GM19240 (cell line): ENCODE results near the gene FAP.

Experiments
- DNase-seq: peaks from one replicate; pipeline ENCODE4 v3.0.0; 2011; ENCODE audit warnings: low spot score; ENCODE audit not compliant: insufficient read length

Gene FAP, protein sequence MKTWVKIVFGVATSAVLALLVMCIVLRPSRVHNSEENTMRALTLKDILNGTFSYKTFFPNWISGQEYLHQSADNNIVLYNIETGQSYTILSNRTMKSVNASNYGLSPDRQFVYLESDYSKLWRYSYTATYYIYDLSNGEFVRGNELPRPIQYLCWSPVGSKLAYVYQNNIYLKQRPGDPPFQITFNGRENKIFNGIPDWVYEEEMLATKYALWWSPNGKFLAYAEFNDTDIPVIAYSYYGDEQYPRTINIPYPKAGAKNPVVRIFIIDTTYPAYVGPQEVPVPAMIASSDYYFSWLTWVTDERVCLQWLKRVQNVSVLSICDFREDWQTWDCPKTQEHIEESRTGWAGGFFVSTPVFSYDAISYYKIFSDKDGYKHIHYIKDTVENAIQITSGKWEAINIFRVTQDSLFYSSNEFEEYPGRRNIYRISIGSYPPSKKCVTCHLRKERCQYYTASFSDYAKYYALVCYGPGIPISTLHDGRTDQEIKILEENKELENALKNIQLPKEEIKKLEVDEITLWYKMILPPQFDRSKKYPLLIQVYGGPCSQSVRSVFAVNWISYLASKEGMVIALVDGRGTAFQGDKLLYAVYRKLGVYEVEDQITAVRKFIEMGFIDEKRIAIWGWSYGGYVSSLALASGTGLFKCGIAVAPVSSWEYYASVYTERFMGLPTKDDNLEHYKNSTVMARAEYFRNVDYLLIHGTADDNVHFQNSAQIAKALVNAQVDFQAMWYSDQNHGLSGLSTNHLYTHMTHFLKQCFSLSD

DNA sequence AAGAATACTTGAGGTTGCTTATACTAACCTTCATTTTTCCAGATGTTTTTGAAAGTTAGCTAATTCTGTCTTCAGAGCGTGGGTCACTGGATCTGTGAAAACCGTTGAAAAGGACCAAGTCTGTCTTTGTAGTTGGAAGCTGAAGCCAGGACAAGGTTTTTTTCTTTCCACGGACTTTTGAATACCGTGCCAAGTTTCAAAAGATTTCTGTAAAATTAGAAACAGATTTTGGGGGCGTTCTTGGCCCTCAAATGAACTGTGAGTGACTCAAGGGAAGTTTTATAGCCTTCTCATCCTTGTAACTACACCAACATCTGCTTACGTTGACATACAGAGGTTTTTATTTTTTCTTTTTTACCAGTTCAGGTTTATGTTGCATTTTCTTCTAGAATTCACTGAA lies at the start of gene FAP:
Gene FAP, minus strand, starts transcription at position 152 of the 400 bp plus-strand sequence. Its CDS starts 118 bp downstream, at position 34.
- no peak for DNase-seq

DNA sequence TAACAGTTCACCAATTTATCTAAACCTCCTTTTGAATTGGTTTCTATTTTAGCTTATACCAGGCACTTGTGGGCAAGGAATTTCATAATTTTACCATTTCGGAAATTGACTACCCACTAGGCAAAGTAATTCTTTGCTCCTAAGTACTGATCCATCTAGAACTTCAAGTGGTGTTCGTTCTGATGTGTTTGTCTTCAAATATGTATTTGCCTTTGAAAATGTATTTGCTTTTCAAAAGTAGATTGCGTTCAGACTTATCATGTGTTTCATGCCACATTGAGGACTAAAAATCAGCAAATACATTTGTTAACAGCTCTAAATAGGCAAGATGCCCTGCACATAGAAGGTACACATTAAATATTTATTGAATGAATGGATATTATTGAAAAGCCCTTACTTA lies 48.5 kb upstream of the FAP start:
- DNase-seq, result no peak

DNA sequence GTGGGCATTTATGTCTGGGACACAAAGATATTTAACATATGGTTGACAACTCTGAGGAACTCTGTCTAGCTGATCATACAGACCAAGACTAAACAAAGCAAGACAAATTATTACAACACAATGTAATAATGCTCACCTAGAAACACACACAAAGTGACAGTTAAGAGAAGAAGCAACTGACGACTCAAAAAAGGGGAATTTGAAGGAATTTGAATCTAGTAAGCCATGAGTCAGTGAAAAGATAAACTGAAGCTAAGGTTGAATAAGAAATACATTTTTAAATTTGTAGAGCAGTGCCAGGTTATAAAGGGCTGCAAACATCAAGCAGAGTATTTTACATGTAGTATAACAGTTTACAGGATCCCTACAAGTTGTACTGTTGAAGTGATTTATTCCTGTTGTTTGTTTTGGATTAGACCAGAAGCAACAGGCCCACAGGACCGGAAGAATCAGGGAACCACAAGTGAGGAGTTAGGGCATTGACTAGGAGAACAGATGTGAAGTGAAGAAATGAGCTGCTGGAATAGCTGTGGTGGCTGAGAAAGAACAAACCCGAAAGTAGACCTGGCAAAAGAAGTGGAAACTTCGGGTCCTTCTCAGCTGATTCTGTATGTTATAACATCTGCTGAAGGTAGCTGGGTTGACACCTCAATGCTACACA lies 39.6 kb upstream of the FAP start:
- DNase-seq, result no peak

DNA sequence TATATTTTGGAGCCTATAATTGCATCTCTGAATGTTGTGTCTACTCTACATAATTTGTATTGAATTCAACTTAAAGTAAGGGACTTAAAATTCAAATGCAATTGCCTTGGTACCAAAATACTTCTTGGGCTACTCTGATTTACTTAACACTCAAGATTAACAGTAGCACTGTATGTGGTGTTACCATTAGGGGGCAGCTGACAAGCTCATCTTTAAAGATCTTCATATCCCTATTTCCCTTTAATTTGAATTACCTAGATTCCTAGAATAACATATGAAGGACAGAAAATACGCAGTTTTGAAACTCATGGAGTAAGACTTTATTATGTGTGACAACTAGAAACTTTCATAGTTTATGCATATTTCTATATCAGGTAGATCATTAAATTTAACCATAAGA lies 37.4 kb upstream of the FAP start:
- no peak for DNase-seq

DNA sequence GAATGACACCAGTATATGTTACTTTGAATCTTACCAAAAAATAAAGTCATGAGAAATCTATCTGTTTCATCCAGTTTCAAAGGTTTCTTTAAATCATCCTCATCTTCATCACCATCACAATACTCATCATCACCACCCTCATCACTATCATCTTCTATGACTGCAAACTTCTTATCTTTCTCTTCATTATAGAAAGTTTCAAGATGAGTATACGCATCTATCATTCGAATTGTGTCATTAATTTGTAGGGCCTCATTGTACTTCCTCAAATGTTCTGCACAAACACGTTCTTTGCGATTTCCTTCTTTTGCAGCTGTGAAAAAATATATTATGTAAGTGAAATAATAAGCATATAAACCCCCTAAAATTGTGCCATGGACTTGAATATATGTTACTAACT lies 34.1 kb upstream of the FAP start:
- no peak for DNase-seq

DNA sequence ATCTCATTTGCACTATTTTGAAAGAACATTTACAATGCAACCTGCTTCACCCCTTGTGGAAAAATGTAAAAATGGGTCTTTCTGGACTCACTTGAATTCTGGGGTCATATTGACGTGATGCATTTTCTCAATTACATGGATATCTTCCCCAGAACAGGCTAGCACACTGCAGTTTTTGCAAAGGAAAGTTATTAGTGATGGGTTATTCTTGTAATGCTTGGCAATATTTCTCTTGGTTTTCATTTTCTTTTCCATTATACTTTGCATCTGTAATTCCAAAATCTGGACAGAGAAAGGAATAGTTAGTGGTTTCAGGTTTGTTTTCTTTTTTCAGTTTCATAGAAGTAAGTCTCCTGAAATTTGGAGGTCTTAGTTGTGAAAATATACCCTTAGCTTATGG lies 24.8 kb upstream of the FAP start:
- DNase-seq, result no peak

DNA sequence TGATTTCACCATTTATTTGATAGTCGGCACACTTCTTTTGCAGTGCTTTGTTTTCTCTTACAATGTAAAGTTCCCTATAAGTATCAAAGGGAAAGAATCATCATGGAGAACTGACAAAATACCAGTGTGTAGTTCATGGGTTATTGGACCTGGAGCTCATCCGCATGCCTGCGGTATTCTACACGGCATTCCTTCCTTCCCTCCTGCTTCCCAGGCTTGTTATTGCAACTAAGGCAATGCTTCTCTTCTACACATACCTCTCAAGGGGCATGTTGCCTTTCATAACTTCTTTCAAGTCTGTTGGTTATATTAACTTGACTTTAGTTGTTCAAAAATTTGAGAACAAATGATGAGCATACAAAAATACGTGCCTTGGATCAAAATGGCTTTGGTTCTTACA lies 24.3 kb upstream of the FAP start:
- DNase-seq, result no peak

DNA sequence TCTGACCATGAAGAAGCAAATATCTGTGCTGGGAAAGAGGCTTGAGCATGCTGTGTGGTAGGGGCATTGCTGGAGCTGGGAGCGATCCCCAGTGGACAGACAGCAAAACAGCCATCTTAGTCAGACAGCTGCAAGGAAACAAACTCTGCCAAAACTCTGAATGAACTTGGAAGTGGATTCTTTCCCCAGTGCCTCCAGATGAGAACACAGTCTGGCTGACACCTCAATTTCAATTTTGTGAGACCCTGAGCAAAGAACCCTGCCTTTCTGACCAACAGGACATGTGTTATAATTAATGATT lies 23.2 kb upstream of the FAP start:
- DNase-seq, result no peak

DNA sequence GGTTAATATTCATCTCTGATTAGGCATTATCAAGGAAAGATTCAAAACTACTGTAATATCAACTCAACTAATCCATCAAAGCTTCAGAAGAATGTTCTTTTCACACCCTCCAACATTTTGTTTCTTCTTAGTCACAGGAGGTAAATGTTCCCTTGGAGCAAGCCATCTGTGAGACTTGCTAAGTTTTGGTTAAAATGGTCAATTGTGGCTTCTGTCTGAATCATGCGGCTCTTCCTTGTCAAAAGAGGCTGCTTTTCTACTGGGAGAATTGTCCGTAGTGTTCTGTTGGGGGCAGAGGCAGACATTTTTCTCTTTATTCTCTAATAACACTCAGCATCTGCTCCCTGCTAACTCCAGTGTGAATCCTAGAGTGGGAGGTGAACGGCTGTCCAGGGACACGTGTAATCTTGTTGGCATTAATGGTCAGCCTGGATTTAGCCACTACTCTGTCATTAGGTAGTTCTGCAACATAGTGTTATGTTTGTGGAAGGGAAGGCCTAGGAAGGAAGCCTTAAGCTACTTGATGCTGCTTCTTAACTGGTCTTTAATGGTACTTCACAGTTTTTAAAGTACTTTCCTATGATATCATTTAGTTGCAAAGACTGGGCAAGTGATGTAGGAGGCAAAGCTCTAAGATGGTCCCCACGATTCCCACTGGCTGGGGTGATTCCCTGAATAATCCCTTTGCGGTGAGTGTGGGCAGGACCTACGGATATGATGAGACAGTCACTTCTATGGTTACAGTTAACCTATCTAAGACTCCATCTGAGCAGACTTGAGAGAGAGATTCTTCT lies 22.6 kb upstream of the FAP start:
- DNase-seq, result no peak

DNA sequence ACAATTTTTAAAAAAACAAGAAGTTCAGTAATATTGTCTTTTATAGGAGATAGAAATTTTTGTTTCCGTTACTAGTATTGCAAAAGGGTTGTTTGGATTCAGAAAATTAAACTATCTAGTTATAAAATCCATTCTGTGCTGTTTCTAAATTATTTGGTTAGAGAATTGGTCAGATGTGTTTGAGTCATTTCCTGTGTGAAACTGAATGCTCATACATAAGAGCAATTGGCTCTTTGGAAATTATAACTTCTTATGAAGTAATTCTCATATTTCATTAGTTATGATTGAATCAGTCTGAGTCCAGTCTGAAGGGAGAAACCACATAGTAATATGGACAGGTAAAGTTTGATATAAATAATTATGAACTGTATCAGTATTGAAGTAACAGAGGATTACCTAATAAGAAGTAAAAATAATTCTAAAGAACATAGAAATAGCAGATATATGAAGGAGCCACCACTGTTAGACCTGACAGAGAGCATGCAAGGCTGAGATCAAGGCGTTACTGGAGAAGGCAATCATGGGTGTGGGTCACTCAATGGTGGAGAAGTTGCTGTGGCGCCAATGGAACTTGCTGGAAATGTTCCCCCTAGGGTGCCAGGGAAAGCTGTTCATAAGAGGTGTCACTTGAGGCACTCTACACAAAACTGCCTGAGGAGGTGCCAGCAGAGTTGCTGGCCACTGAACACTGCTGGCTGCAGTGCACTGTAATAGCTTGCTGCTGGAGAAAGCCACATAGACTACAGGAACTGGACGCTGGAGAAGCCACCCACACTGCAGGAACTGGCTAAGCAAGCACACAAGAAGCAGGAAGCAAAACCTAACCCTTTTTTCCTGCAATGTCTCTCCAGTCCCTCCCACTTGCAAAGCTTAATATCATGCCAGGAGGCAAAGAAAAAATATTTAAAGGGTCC lies 18.0 kb upstream of the FAP start:
- no peak for DNase-seq

DNA sequence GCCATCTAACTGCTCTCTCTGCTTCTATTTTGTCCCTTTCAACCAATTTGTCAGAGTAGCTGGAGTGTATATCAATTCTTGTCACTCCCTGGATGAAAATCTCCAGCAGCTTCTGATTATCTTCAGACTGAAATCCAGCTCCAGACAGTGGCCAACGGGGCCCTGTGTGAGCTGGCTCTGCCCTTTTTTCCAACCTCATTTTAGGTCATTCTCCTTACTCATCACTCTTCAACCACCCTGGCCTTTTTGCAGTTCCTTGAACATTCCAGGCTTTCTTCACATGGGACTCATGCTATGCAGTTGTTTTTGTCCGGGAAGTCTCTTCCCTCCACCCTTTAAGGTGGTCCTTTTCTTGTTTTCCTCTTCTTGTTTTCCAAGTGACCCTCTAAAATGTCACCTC lies 15.4 kb upstream of the FAP start:
- DNase-seq, result no peak

DNA sequence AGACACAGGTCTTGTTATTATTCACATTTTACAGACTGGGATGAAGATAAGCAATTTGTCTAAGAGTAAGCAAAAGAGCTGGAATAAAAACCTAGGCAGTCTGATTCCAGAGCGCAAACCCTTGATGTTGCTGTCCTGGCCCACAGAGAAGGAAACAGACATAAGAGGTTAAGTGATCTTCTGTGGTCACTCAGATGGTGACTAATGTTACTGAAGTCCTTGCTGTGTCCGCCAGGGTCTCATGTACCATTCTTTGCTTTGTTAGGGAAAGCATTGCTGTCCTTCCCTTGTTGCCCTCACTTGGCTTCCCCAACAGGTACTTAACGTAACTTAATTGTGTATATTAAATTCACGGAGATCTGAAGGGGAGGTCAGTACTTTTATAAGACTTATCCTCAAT lies 14.9 kb upstream of the FAP start:
- DNase-seq, result no peak

DNA sequence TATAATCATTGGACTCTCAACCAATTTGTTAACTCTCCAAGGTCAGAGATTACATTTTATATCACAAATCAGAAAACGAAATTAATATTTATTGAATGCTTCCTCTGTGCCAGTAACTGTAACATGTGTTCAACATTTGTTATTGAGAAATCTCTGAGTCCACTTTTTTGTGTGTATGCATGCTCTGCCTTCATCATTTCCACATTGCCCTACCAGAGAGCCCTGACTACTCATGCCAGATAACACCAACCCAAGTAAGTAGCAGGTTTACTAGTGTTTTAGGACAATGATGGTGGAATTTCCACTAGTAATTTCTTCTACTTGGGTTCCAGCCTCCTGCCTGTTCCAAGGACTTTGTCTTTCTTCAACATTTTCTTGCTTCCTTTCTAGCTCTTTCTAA lies 14.2 kb upstream of the FAP start:
- no peak for DNase-seq

DNA sequence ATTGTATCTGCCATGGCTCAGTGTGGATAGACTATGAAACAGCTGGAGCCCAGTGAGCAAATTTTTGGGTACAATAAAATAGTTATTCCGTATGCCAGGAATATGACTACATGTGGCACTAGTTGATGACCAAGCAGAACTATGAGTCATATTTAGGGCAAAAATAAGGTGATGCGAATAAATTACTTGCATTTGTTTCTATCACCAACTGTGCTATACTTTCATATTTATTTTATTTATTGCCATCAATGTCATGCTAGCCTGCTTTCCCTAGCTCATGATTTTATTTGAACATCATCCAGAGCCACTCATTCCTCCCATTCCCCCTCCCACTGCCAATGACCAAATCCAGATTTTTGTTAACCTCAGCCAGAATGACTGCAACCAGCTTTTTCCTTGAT lies 13.3 kb upstream of the FAP start:
- DNase-seq, result no peak

DNA sequence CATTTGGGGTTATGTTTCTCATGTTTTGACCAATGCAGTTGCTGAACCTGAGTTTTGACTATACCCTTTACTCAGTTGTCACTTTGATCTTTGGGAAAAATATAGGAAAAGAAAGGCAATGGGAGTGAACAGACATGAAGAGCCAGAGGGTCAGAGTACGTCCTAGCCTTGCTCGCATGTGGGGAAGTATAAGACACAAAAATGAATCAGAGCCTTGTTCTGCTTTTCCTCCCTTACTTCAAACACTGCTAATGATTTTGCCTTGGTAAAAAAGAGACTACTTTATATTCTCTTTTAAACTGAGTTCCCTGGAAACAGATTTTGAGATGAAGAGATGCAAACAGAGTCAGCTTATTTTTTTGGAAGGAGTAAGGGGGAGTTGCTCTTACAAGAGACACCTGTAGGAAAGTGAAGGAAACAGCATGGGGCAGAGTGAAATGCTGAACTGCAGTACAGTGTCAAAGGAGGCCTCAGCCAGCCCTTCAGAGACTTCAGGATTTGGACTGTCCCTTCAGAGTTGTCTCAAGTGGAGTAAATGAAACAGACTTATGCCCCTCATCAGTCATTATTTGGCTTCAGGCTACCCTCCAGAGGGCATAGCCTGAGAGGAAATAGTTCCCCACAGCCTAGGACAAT lies 11.1 kb upstream of the FAP start:
- no peak for DNase-seq

DNA sequence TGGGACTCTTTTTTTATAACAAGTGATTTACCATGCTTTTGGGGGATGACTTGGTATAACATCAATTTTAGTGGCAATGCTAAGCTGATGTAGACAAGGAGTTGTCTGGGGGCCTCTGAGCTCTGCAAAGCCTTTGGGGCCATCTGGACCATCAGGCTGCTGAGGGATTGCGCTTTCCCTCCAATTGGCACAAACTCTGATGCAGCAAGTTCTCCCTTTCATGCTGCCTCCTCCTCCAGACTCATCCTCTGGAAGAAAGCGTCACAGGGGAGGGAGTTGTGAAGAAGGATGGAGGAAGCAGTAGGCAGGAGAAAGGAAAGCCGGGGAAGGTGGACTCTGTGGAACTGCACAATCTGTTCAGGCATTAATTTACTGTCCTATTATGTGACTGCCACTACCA lies 10.2 kb upstream of the FAP start:
- no peak for DNase-seq

DNA sequence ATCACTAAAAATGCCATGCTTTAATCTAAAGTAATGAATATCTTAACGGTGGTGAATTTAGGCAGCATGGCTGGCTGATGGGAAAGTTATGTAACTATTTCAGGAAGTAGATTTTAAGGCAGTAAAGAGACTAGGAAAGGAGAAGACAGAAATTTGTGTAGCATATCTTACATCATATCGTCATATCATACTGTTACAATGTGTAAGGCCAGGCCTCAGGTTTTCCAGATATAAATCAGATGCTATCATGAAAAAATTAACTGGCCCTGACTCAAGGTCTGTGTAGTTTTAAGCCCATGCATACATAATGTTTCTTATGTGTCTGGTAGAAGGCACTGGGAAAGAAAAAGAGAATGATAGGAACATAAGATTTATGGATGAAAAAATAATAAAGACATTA lies 8.9 kb upstream of the FAP start:
- DNase-seq, result no peak

DNA sequence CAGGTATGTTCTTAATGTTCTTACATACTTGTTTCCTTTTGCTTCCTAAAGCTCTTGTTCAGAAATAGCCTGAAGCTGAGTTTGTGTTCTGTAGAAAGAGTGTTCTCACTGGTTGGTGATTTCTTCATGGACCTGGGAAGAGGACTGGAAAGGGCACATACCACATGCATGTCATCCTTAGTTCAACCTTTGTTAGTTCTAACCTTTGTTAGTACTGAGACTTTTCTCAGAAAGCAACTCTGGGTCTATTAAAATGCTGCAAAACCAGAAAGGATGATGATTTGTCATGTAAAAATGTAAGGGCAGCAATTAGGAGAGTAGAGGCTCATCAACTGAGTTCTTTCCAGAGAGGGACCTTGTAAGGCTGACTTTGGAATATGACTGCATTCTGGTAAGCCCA lies 2.5 kb upstream of the FAP start:
- no peak for DNase-seq

DNA sequence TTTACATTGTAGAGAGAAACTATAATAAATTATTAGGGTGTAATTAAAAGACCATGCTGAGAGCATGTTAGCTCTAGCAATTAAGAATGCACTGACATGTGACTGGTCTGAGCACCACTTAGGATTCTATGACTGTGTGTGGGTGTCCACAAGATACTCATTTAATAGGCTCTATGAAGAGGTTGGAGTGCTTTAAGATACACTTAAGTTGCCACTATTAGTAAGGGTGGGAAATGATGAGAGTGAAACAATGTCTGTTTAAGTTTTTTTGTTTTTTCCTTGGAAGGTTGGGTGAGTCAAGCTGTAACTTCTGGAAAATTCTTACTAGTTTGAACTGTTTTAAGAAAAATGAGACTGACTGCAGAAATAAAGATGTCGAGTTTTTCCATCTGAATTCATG lies 1.8 kb upstream of the FAP start:
- no peak for DNase-seq

DNA sequence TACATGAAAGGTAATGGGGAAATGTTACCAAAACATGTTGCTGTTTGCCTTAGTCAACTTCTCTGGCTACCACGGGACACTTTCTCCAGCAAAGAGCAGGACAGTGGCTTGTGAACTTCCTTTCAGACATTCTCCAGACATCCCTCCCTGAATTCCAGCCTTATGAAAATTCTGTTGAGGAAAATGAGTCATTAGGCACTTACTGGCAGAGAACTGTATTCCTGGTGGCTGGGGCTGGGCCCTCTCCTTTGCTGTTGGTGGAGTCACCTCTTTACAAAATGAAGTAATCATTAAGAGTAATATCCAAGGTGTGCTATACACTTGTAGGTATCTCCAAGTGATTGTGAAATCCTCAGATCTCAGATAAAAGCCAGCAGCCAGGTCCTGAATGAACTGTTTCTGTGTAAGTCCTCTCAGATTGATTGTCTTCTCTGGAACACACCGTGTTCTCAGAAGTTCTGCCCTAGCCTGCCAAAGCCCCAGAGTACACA lies 1.3 kb upstream of the FAP start:
- no peak for DNase-seq
